Astrocyte of the cerebellum (primary cell): ENCODE data around the gene ZNF275.
A peak's percentile ranks its signal among the peaks of the same experiment; 100 is the strongest.

Source experiments
- DNase-seq: peaks from one replicate; pipeline ENCODE4 v3.0.0-alpha.2; 2011; ENCODE audit warnings: low read depth
- H3K4me3 ChIP-seq: 2 replicates; pipeline ENCODE4 v1.5.1; 2011; ENCODE audit warnings: mild to moderate bottlenecking, low read depth, low read length, moderate library complexity
- CTCF ChIP-seq: IDR thresholded peaks from 2 replicates; pipeline ENCODE4 v1.5.1; 2012; ENCODE audit warnings: low read length, low read depth, moderate library complexity, mild to moderate bottlenecking; ENCODE audit errors: missing control alignments
- in situ Hi-C: cut with HindIII; loops from 2 replicates; pipeline ENCODE4 v1.10.0; 2017; ENCODE audit warnings: low sequenced_read_pairs

ZNF275 gene

GRCh38 chrX:153320555-153321184 lies 13.3 kb upstream of the ZNF275 start:
- no peak for DNase-seq
- in situ Hi-C loops, result no loop called here
- no peak overlapping the region for H3K4me3 ChIP-seq
- no peak for TF ChIP-seq CTCF

- H3K4me3 ChIP-seq, result no peak within 1 kb of the TSS
- in situ Hi-C loops, result no loop called here
- no peak for TF ChIP-seq CTCF
- no peak for DNase-seq
These were observed 12.4 kb upstream of the ZNF275 start, which contains the start of gene PNMA6F for GRCh38 chrX:153321381-153322124. Gene PNMA6F, minus strand, starts transcription at chrX:153321767. Its CDS starts 1,093 bp downstream, at chrX:153320674.

- no peak for TF ChIP-seq CTCF
- no peak overlapping the region for H3K4me3 ChIP-seq
- DNase-seq, result no peak
- in situ Hi-C loops, result no loop called here
These were observed 6.4 kb upstream of the ZNF275 start for GRCh38 chrX:153327561-153327960.

- TF ChIP-seq CTCF, result no peak
- H3K4me3 ChIP-seq, result no peak overlapping the region
- peak; percentile 6 for DNase-seq
- in situ Hi-C loops, result no loop called here
These were observed 687 bp upstream of the ZNF275 start for GRCh38 chrX:153333266-153333665.

GRCh38 chrX:153334654-153335295 lies 822 bp downstream of the ZNF275 start:
- in situ Hi-C loops, result loop anchor here (5.0 kb wide), 1 partner anchor 53 kb away; no protein-coding TSS in a partner anchor
- H3K4me3 ChIP-seq, result peak overlapping the region; percentile 58
- no peak for TF ChIP-seq CTCF
- DNase-seq, result no peak

GRCh38 chrX:153336121-153336894 lies 2.4 kb downstream of the ZNF275 start:
- in situ Hi-C loops, result loop anchor here (5.0 kb wide), 1 partner anchor 51 kb away; no protein-coding TSS in a partner anchor
- TF ChIP-seq CTCF, result no peak
- no peak overlapping the region for H3K4me3 ChIP-seq
- no peak for DNase-seq
